Natural killer cell (primary cell): ENCODE measurements around the gene APCDD1L. TPM values are rescaled to one million over a fixed set of nuclear protein-coding genes. Genes with fewer than 3 reads are reported as not detected.

Source experiments
- ATAC-seq, 3 donors: fragments of 150-1000 bp in 2 of 3; fragments of 200-7000 bp in 1 of 3; cut with Tn5 transposase; 1 replicate in 1 of 3; 2 replicates in 2 of 3; pipeline ENCODE4 v1.10.0; 2021; ENCODE audit warnings: mild to moderate bottlenecking in 2 of 3, moderate library complexity in 2 of 3
- DNase-seq, 2 donors: peaks; one replicate each; pipeline versions ENCODE4 v3.0.0 to v3.0.0-alpha.2; 2013 to 2021; ENCODE audit warnings: mixed read lengths in 1 of 2
- H3K27ac ChIP-seq: one replicate; pipeline ENCODE4 v1.5.1; 2013; ENCODE audit warnings: mild to moderate bottlenecking, low read length
- H3K27me3 ChIP-seq: one replicate; pipeline ENCODE4 v1.6.1; 2013; ENCODE audit warnings: low read length; ENCODE audit not compliant: control insufficient read depth, insufficient read depth
- H3K36me3 ChIP-seq: one replicate; pipeline ENCODE4 v1.6.1; 2013; ENCODE audit warnings: low read length; ENCODE audit not compliant: control insufficient read depth, insufficient read depth
- H3K4me1 ChIP-seq: one replicate; pipeline ENCODE4 v1.6.1; 2013; ENCODE audit warnings: low read length; ENCODE audit not compliant: control insufficient read depth, insufficient read depth
- H3K4me3 ChIP-seq: one replicate; pipeline ENCODE4 v1.5.1; 2013; ENCODE audit warnings: low read length
- H3K9me3 ChIP-seq: one replicate; pipeline ENCODE4 v1.6.1; 2013; ENCODE audit warnings: low read length; ENCODE audit not compliant: control insufficient read depth, insufficient read depth
- H3K27ac Mint-ChIP-seq, 2 donors: one replicate each; pipeline ENCODE4 v1.8.0; 2022; ENCODE audit warnings: mild to moderate bottlenecking in 2 of 2, mixed read lengths in 2 of 2, moderate library complexity in 1 of 2
- H3K27me3 Mint-ChIP-seq, 2 donors: one replicate each; pipeline ENCODE4 v1.8.0; 2022; ENCODE audit warnings: low read depth in 2 of 2, mixed read lengths in 2 of 2
- H3K36me3 Mint-ChIP-seq: one replicate; pipeline ENCODE4 v1.8.0; 2022; ENCODE audit warnings: mixed read lengths
- H3K4me1 Mint-ChIP-seq, 2 donors: one replicate each; pipeline ENCODE4 v1.8.0; 2022; ENCODE audit warnings: mixed read lengths in 2 of 2
- H3K4me3 Mint-ChIP-seq: one replicate; pipeline ENCODE4 v1.8.0; 2022; ENCODE audit warnings: mild to moderate bottlenecking, moderate library complexity, mixed read lengths
- H3K9me3 Mint-ChIP-seq, 2 donors: one replicate each; pipeline ENCODE4 v1.8.0; 2022; ENCODE audit warnings: mixed read lengths in 2 of 2
- CTCF ChIP-seq: fragments of 200-600 bp; IDR thresholded peaks from one replicate; pipeline ENCODE4 v1.8.0; 2022; ENCODE audit warnings: antibody characterized with exemption
- WGBS: methylation state at CpG from one replicate; pipeline ENCODE4 v1.1.7; 2013; ENCODE audit warnings: missing lambda C conversion rate; ENCODE audit not compliant: insufficient coverage; 5-methylcytosine and 5-hydroxymethylcytosine counted together
- intact Hi-C: fragments of 100-400 bp; cut with micrococcal nuclease; formaldehyde crosslinking; loops from one replicate; pipeline ENCODE4 v1.14.2; 2022
- total RNA-seq, 4 donors: library from RNA; stranded (reverse); fragments of 120-200 nt in 1 of 4; gene quantifications; one replicate each; pipeline versions ENCODE4 v1.2.3 to v1.2.4, GENCODE V29; 2013 to 2022

Gene APCDD1L
- total RNA-seq, 3 donors from 2014 or later (not counting 1 experiment from before 2014, with no cell fraction given): not detected

DNA sequence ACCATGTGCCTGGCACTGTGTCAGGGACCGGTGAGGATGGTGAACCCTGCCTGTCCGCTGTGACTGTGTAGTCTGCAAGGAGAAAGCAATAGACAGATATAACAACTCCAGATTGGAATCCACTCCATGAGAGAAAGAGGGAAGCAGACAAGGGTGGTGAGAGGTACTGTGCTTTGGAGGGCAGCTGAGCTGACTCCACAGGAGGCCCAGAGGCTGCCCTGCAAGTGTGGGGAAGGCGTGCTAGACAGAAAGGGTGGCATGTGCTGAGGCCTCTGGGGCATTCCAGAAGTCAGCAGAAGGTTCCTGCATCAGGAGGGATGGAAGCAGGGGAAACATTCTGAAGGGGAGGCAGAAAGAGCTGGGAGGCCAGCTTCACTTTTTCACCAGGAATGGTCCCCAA lies 39.3 kb upstream of the APCDD1L start:
- Mint-ChIP-seq H3K36me3 (no peaks in the 10 kb centered on the region), H3K4me1 (no peaks in the 10 kb centered on the region), H3K4me3 (no peak overlapping the region), H3K27me3 (peaks cover 12 to 52% of the 10 kb centered on the region in 2 donors), H3K9me3 (no peaks in the 10 kb centered on the region), H3K27ac (no peak overlapping the region)
- Histone ChIP-seq H3K27me3 (no peaks in the 10 kb centered on the region), H3K4me1 (no peaks in the 10 kb centered on the region), H3K9me3 (no peaks in the 10 kb centered on the region), H3K27ac (no peak overlapping the region), H3K36me3 (no peaks in the 10 kb centered on the region), H3K4me3 (no peak overlapping the region)
- TF ChIP-seq CTCF: no peak
- ATAC-seq (no peak), DNase-seq (no peak)
- 74% methylated on average over 3 of the region's 3 CpGs for WGBS
- intact Hi-C loops: no loop called here

- H3K4me3 ChIP-seq: no peak overlapping the region
- no peaks in the 10 kb centered on the region for H3K4me1 ChIP-seq
- no peak overlapping the region for H3K4me3 Mint-ChIP-seq
- H3K36me3 ChIP-seq: no peaks in the 10 kb centered on the region
- no peak overlapping the region for H3K27ac Mint-ChIP-seq
- no peaks in the 10 kb centered on the region for H3K36me3 Mint-ChIP-seq
- no peak overlapping the region for H3K27ac ChIP-seq
- H3K27me3 Mint-ChIP-seq: peaks cover 12 to 59% of the 10 kb centered on the region in 2 donors
- H3K9me3 ChIP-seq: no peaks in the 10 kb centered on the region
- ATAC-seq (no peak), DNase-seq (no peak)
- 74% methylated on average over 9 of the region's 9 CpGs for WGBS
- H3K4me1 Mint-ChIP-seq: no peaks in the 10 kb centered on the region
- H3K9me3 Mint-ChIP-seq: no peaks in the 10 kb centered on the region
- no peak for TF ChIP-seq CTCF
- intact Hi-C loops: no loop called here
- H3K27me3 ChIP-seq: no peaks in the 10 kb centered on the region
Measured at GRCh38 chr20:58553841-58554240, 38.6 kb upstream of the APCDD1L start.

GRCh38 chr20:58553166-58553696 lies 38.0 kb upstream of the APCDD1L start:
- H3K27me3 ChIP-seq: no peaks in the 10 kb centered on the region
- H3K36me3 ChIP-seq: no peaks in the 10 kb centered on the region
- Mint-ChIP-seq H3K27ac (no peak overlapping the region), H3K27me3 (peaks cover 12 to 59% of the 10 kb centered on the region in 2 donors), H3K9me3 (no peaks in the 10 kb centered on the region), H3K4me3 (no peak overlapping the region), H3K4me1 (no peaks in the 10 kb centered on the region), H3K36me3 (no peaks in the 10 kb centered on the region)
- no peak overlapping the region for H3K4me3 ChIP-seq
- H3K4me1 ChIP-seq: no peaks in the 10 kb centered on the region
- intact Hi-C loops: no loop called here
- WGBS: no CpG with 5 or more reads among the region's 2 CpGs
- DNase-seq (no peak), ATAC-seq (no peak)
- H3K9me3 ChIP-seq: no peaks in the 10 kb centered on the region
- TF ChIP-seq CTCF: no peak
- no peak overlapping the region for H3K27ac ChIP-seq

DNA sequence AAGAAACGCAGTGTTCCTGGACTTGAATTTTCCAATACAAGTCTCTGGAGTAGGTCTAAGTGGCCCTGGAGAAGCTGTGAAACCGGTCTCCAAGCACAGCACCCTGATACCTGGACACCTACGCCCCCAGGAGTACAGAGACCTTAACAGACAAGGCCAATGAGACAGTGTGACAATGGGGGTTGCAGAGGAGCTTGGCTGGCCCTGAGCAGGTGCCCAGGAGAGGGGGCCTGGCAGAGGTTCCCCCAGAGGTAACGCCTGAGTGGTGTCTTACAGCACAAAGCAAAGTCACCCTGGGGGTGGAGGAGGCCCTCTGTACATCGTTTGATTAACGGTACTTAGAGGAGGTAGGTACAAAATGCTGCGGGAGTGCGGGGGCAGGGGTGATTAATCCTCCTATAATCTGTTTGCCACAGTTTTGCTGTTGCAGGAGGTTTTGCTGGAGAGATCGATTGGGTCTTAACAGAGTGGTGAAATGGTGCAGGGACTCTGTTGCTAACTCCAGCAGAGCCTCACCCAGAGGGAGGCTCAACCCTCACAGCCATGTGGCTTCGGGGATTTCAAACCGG lies 37.3 kb upstream of the APCDD1L start:
- Histone ChIP-seq H3K4me1 (no peaks in the 10 kb centered on the region), H3K27ac (no peak overlapping the region), H3K9me3 (no peaks in the 10 kb centered on the region), H3K36me3 (no peaks in the 10 kb centered on the region), H3K4me3 (no peak overlapping the region), H3K27me3 (no peaks in the 10 kb centered on the region)
- H3K4me1 Mint-ChIP-seq: no peaks in the 10 kb centered on the region
- TF ChIP-seq CTCF: no peak
- H3K27ac Mint-ChIP-seq: no peak overlapping the region
- no peak for ATAC-seq
- H3K36me3 Mint-ChIP-seq: no peaks in the 10 kb centered on the region
- no peaks in the 10 kb centered on the region for H3K9me3 Mint-ChIP-seq
- DNase-seq: no peak
- H3K27me3 Mint-ChIP-seq: peaks cover 10 to 59% of the 10 kb centered on the region in 2 donors
- no peak overlapping the region for H3K4me3 Mint-ChIP-seq
- 84% methylated on average over 11 of the region's 11 CpGs for WGBS
- intact Hi-C loops: no loop called here
